Liver (tissue), 9 donors: Measurements from ENCODE around the gene THEM5. TPM values are rescaled to one million over a fixed set of nuclear protein-coding genes. Genes with fewer than 3 reads are reported as not detected.

Experiments used
- DNase-seq: peaks from one replicate; pipeline ENCODE4 v3.0.0-alpha.2; 2017; ENCODE audit warnings: low spot score
- H3K27ac ChIP-seq, 2 donors: one replicate each; pipeline ENCODE4 v1.7.0; 2013; ENCODE audit warnings: inconsistent platforms in 2 of 2, low read length in 2 of 2, control low read depth in 1 of 2, low read depth in 1 of 2, mild to moderate bottlenecking in 1 of 2
- H3K27me3 ChIP-seq, 4 donors: one replicate each; pipeline versions ENCODE4 v1.6.1 to v1.7.0; 2013; ENCODE audit warnings: low read length in 3 of 4, inconsistent platforms in 1 of 4, mild to moderate bottlenecking in 1 of 4, moderate library complexity in 1 of 4; ENCODE audit not compliant: control insufficient read depth in 4 of 4, insufficient read depth in 4 of 4
- H3K36me3 ChIP-seq, 4 donors: one replicate each; pipeline versions ENCODE4 v1.6.1 to v1.7.0; 2013; ENCODE audit warnings: low read length in 3 of 4, mild to moderate bottlenecking in 3 of 4, low read depth in 1 of 4, moderate library complexity in 1 of 4; ENCODE audit not compliant: control insufficient read depth in 4 of 4, insufficient read depth in 3 of 4
- H3K4me1 ChIP-seq, 4 donors: one replicate each; pipeline versions ENCODE4 v1.6.1 to v1.7.0; 2013; ENCODE audit warnings: low read length in 3 of 4, mild to moderate bottlenecking in 3 of 4, moderate library complexity in 1 of 4; ENCODE audit not compliant: control insufficient read depth in 4 of 4, insufficient read depth in 4 of 4
- H3K4me3 ChIP-seq, 3 donors: one replicate each; pipeline versions ENCODE4 v1.6.1 to v1.7.0; 2013; ENCODE audit warnings: low read length in 3 of 3, control low read depth in 1 of 3, low read depth in 1 of 3, mild to moderate bottlenecking in 1 of 3
- H3K9ac ChIP-seq, 2 donors: one replicate each; pipeline ENCODE4 v1.7.0; 2013; ENCODE audit warnings: low read length in 2 of 2, mild to moderate bottlenecking in 2 of 2, moderate library complexity in 2 of 2, control low read depth in 1 of 2, low read depth in 1 of 2
- H3K9me3 ChIP-seq, 4 donors: one replicate each; pipeline versions ENCODE4 v1.6.1 to v1.7.0; 2013; ENCODE audit warnings: low read length in 3 of 4; ENCODE audit not compliant: control insufficient read depth in 4 of 4
- EGR1 ChIP-seq, 2 donors: IDR thresholded peaks; 2 replicates each; pipeline ENCODE4 v1.6.1; 2016 to 2018; ENCODE audit warnings: antibody characterized with exemption in 2 of 2, low read depth in 2 of 2
- FOXA1 ChIP-seq: IDR thresholded peaks from 2 replicates; pipeline ENCODE4 v1.6.1; 2016; ENCODE audit warnings: antibody characterized with exemption
- FOXA2 ChIP-seq: IDR thresholded peaks from 2 replicates; pipeline ENCODE4 v1.6.1; 2016; ENCODE audit warnings: antibody characterized with exemption
- GABPA ChIP-seq, 2 donors: IDR thresholded peaks in 1 of 2; conservative IDR thresholded peaks in 1 of 2; 2 replicates each; pipeline ENCODE4 v1.6.1; 2016; ENCODE audit warnings: antibody characterized with exemption in 2 of 2, mild to moderate bottlenecking in 1 of 2, moderate library complexity in 1 of 2
- HNF4A ChIP-seq, 2 donors: conservative IDR thresholded peaks; 2 replicates each; pipeline ENCODE4 v1.6.1; 2016; ENCODE audit warnings: antibody characterized with exemption in 2 of 2, mild to moderate bottlenecking in 2 of 2
- HNF4G ChIP-seq: IDR thresholded peaks from 2 replicates; pipeline ENCODE4 v1.6.1; 2016; ENCODE audit warnings: antibody characterized with exemption
- JUND ChIP-seq, 2 donors: IDR thresholded peaks; 2 replicates each; pipeline ENCODE4 v1.6.1; 2016; ENCODE audit warnings: antibody characterized with exemption in 2 of 2
- NR2F2 ChIP-seq: IDR thresholded peaks from 2 replicates; pipeline ENCODE4 v1.6.1; 2016; ENCODE audit warnings: antibody characterized with exemption
- RAD21 ChIP-seq, 2 donors: IDR thresholded peaks; 2 replicates each; pipeline ENCODE4 v1.6.1; 2016; ENCODE audit warnings: antibody characterized with exemption in 2 of 2, mild to moderate bottlenecking in 2 of 2
- REST ChIP-seq: IDR thresholded peaks from 2 replicates; pipeline ENCODE4 v1.6.1; 2016; ENCODE audit warnings: antibody characterized with exemption, mild to moderate bottlenecking
- RXRA ChIP-seq, 2 donors: IDR thresholded peaks; 2 replicates each; pipeline ENCODE4 v1.6.1; 2017 to 2018; ENCODE audit warnings: antibody characterized with exemption in 2 of 2, mild to moderate bottlenecking in 1 of 2
- SP1 ChIP-seq: IDR thresholded peaks from 2 replicates; pipeline ENCODE4 v1.6.1; 2018; ENCODE audit warnings: antibody characterized with exemption, mild to moderate bottlenecking
- TAF1 ChIP-seq: conservative IDR thresholded peaks from 2 replicates; pipeline ENCODE4 v1.6.1; 2016; ENCODE audit warnings: antibody characterized with exemption, mild to moderate bottlenecking
- YY1 ChIP-seq: IDR thresholded peaks from 2 replicates; pipeline ENCODE4 v1.6.1; 2016; ENCODE audit warnings: antibody characterized with exemption, mild to moderate bottlenecking
- ZBTB33 ChIP-seq: IDR thresholded peaks from 2 replicates; pipeline ENCODE4 v1.6.1; 2016; ENCODE audit warnings: antibody characterized with exemption
- WGBS: extraction: QIAGEN DNeasy Blood & Tissue Kit; methylation state at CpG from one replicate; pipeline ENCODE4 v1.1.7; 2013; 5-methylcytosine and 5-hydroxymethylcytosine counted together
- polyA plus RNA-seq, 2 donors: library from polyadenylated mRNA; stranded (reverse) in 1 of 2; unstranded in 1 of 2; fragments of 200-250 nt in 1 of 2; fragments of >200 nt in 1 of 2; fragmentation: Nextera tagmentation in 1 of 2; extraction: Ambion mirVana in 1 of 2; gene quantifications; one replicate each; pipeline versions ENCODE4 v1.2.1 to v1.2.3, GENCODE V29; 2013 to 2015
- total RNA-seq, 2 donors: library from RNA; depleted of rRNA; stranded (reverse); fragments of >200 nt; gene quantifications; one replicate each; pipeline ENCODE4 v1.2.3, GENCODE V29; 2014
- TF ChIP-seq, protein P1 (sequence below): IDR thresholded peaks from 2 replicates; pipeline ENCODE4 v1.6.1; 2016; ENCODE audit warnings: antibody characterized with exemption
- TF ChIP-seq, protein P2 (sequence below): IDR thresholded peaks from 2 replicates; pipeline ENCODE4 v1.6.1; 2016; ENCODE audit warnings: antibody characterized with exemption
- TF ChIP-seq, protein P3 (sequence below): fragments of 150-350 bp; IDR thresholded peaks from 2 replicates; pipeline ENCODE4 v1.5.1; 2017; ENCODE audit warnings: improper control_type of control experiment, low read depth, low read length; ENCODE audit not compliant: missing input control
- donor health status: healthy.
- donor health status: healthy.
- donor health status: healthy.
- donor health status: healthy.
- donor health status: healthy.

THEM5 gene
- total and polyA plus RNA-seq, 4 donors, result 0.09 TPM; not detected in 3

- TF ChIP-seq FOXA1 (no peak), SP1 (peak; percentile 19), HNF4A (conservative IDR thresholded peaks at IDR 0.05) (peak; percentile 57 to 71), RXRA (IDR thresholded peaks at IDR 0.05) (peak; percentile 34 to 51)
- H3K27me3 ChIP-seq, result no peaks in the 10 kb centered on the region
- no peak for DNase-seq
- 7% methylated on average over 2 of the region's 2 CpGs for WGBS
- peaks cover 2 to 14% (median 11%) of the 10 kb centered on the region in 4 donors for H3K36me3 ChIP-seq
- peak overlapping the region; percentile 3 to 5 for H3K27ac ChIP-seq
- H3K4me3 ChIP-seq, result no peak overlapping the region
- H3K9ac ChIP-seq, result no peak overlapping the region
- H3K9me3 ChIP-seq, result no peaks in the 10 kb centered on the region
- peaks cover 12 to 86% (median 53%) of the 10 kb centered on the region in 4 donors for H3K4me1 ChIP-seq
Observed at GRCh38 chr1:151820940-151821339, 32.6 kb downstream of the THEM5 start.

- H3K4me1 ChIP-seq, result peaks cover 12 to 77% (median 50%) of the 10 kb centered on the region in 4 donors
- DNase-seq, result no peak
- peak; percentile 17 for TF ChIP-seq SP1
- TF ChIP-seq TAF1, result no peak
- TF ChIP-seq FOXA1, result no peak
- no peak for TF ChIP-seq ZBTB33
- TF ChIP-seq NR2F2, result no peak
- peak; percentile 37 for TF ChIP-seq YY1
- TF ChIP-seq GABPA (IDR thresholded peaks at IDR 0.05 in 1 of 2, conservative IDR thresholded peaks at IDR 0.05 in 1 of 2), result no peak
- TF ChIP-seq FOXA2, result peak; percentile 17
- no peak for TF ChIP-seq REST
- TF ChIP-seq, protein P1, sequence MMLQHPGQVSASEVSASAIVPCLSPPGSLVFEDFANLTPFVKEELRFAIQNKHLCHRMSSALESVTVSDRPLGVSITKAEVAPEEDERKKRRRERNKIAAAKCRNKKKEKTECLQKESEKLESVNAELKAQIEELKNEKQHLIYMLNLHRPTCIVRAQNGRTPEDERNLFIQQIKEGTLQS, result no peak
- peak; percentile 45 to 65 for TF ChIP-seq HNF4A (conservative IDR thresholded peaks at IDR 0.05)
- peak in 1 of 2 donors; percentile 9 for TF ChIP-seq RAD21 (IDR thresholded peaks at IDR 0.05)
- no peak for TF ChIP-seq EGR1 (IDR thresholded peaks at IDR 0.05; ENCODE audit: low read depth in 2 of 2)
- TF ChIP-seq JUND (IDR thresholded peaks at IDR 0.05), result peak in 1 of 2 donors; percentile 71
- TF ChIP-seq, protein P2, sequence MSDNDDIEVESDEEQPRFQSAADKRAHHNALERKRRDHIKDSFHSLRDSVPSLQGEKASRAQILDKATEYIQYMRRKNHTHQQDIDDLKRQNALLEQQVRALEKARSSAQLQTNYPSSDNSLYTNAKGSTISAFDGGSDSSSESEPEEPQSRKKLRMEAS, result peak; percentile 69
- TF ChIP-seq, protein P3, sequence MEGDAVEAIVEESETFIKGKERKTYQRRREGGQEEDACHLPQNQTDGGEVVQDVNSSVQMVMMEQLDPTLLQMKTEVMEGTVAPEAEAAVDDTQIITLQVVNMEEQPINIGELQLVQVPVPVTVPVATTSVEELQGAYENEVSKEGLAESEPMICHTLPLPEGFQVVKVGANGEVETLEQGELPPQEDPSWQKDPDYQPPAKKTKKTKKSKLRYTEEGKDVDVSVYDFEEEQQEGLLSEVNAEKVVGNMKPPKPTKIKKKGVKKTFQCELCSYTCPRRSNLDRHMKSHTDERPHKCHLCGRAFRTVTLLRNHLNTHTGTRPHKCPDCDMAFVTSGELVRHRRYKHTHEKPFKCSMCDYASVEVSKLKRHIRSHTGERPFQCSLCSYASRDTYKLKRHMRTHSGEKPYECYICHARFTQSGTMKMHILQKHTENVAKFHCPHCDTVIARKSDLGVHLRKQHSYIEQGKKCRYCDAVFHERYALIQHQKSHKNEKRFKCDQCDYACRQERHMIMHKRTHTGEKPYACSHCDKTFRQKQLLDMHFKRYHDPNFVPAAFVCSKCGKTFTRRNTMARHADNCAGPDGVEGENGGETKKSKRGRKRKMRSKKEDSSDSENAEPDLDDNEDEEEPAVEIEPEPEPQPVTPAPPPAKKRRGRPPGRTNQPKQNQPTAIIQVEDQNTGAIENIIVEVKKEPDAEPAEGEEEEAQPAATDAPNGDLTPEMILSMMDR, result no peak
- no peak for TF ChIP-seq HNF4G
- TF ChIP-seq RXRA (IDR thresholded peaks at IDR 0.05), result peak; percentile 79 to 81
- H3K27me3 ChIP-seq, result no peaks in the 10 kb centered on the region
- no peak overlapping the region for H3K4me3 ChIP-seq
- H3K9ac ChIP-seq, result no peak overlapping the region
- no peaks in the 10 kb centered on the region for H3K9me3 ChIP-seq
- WGBS, result 61% methylated on average over 7 of the region's 7 CpGs
- H3K36me3 ChIP-seq, result peaks cover 2 to 19% (median 15%) of the 10 kb centered on the region in 4 donors
- H3K27ac ChIP-seq, result peak overlapping the region; percentile 58 to 86
Observed at GRCh38 chr1:151819976-151820623, 33.4 kb downstream of the THEM5 start.
